Kidney epithelial cell (primary cell): ENCODE results near the gene MAP3K14. TPM values are rescaled to one million over a fixed set of nuclear protein-coding genes. Genes with fewer than 3 reads are reported as not detected.

ENCODE experiments used
- DNase-seq: peaks from one replicate; pipeline ENCODE4 v3.0.0-alpha.2; 2010; ENCODE audit warnings: low read depth
- H3K27me3 ChIP-seq: 2 replicates; pipeline ENCODE4 v1.6.0; 2011; ENCODE audit warnings: low read length; ENCODE audit not compliant: control insufficient read depth, insufficient read depth
- H3K36me3 ChIP-seq: 2 replicates; pipeline ENCODE4 v1.5.1; 2011; ENCODE audit warnings: low read length; ENCODE audit not compliant: control insufficient read depth, insufficient read depth
- H3K4me3 ChIP-seq: 2 replicates; pipeline ENCODE4 v1.5.1; 2011; ENCODE audit warnings: low read depth, mild to moderate bottlenecking, control low read depth, low read length
- total RNA-seq: library from RNA; depleted of rRNA; stranded (reverse); fragments of >200 nt; gene quantifications from 2 replicates; pipeline ENCODE4 v1.2.3, GENCODE V29; 2015
- TF ChIP-seq, protein P1 (sequence below): IDR thresholded peaks from 2 replicates; pipeline ENCODE4 v1.5.1; 2011; ENCODE audit warnings: mild to moderate bottlenecking, moderate library complexity, low read length, control low read depth, inconsistent platforms; ENCODE audit not compliant: insufficient read depth, poor library complexity, severe bottlenecking

Gene MAP3K14
- total RNA-seq, 1 donor from 2014 or later, result 3.8 TPM

DNA sequence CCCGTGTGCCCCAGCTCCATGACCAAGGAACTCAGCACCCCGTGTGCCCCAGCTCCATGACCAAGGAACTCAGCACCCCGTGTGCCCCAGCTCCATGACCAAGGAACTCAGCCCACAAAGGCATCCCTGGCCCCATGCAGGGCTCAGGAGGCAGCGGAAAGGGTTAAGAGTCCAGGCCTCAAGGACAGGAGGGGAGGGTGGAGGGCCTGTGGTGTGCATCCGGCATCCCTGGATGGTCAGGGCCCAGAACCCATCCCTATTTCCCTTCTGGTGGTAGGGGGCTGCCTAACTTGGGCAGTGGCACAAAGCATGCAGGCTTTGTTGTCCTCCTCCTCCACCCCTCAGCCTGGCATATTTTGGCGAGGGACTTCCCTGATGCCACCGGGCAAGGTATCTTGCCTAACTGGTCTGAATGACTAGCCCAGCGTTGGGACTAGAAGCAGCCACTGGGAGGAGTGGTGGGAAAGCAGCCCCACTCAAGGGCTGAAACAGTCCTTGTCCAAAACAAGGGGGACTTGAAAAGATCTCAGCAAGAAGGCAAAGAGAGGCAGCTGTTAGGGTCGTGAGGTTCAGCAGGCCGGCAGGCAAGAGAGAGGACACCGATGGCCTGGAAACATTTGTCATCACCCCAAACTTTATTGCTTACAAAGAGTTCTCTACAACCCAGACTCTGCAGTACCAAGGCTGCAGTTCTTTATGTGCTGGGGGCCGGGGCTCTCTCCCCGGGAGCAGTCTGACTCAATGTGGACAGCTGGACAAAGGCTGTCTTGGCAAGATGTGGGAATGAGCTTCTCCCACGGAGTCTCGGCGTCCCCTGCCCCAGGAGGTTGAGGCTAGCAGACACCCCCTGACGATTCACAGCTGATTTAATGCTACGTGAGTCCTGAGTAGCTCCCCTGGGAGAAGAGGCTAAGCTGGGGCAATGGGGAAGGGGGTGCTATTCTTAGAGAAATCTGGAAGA is 54.0 kb downstream of the MAP3K14 start:
- no peaks in the 10 kb centered on the region for H3K27me3 ChIP-seq
- no peaks in the 10 kb centered on the region for H3K36me3 ChIP-seq
- no peak overlapping the region for H3K4me3 ChIP-seq
- no peak for DNase-seq
- TF ChIP-seq, protein P1, sequence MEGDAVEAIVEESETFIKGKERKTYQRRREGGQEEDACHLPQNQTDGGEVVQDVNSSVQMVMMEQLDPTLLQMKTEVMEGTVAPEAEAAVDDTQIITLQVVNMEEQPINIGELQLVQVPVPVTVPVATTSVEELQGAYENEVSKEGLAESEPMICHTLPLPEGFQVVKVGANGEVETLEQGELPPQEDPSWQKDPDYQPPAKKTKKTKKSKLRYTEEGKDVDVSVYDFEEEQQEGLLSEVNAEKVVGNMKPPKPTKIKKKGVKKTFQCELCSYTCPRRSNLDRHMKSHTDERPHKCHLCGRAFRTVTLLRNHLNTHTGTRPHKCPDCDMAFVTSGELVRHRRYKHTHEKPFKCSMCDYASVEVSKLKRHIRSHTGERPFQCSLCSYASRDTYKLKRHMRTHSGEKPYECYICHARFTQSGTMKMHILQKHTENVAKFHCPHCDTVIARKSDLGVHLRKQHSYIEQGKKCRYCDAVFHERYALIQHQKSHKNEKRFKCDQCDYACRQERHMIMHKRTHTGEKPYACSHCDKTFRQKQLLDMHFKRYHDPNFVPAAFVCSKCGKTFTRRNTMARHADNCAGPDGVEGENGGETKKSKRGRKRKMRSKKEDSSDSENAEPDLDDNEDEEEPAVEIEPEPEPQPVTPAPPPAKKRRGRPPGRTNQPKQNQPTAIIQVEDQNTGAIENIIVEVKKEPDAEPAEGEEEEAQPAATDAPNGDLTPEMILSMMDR, result no peak

DNA sequence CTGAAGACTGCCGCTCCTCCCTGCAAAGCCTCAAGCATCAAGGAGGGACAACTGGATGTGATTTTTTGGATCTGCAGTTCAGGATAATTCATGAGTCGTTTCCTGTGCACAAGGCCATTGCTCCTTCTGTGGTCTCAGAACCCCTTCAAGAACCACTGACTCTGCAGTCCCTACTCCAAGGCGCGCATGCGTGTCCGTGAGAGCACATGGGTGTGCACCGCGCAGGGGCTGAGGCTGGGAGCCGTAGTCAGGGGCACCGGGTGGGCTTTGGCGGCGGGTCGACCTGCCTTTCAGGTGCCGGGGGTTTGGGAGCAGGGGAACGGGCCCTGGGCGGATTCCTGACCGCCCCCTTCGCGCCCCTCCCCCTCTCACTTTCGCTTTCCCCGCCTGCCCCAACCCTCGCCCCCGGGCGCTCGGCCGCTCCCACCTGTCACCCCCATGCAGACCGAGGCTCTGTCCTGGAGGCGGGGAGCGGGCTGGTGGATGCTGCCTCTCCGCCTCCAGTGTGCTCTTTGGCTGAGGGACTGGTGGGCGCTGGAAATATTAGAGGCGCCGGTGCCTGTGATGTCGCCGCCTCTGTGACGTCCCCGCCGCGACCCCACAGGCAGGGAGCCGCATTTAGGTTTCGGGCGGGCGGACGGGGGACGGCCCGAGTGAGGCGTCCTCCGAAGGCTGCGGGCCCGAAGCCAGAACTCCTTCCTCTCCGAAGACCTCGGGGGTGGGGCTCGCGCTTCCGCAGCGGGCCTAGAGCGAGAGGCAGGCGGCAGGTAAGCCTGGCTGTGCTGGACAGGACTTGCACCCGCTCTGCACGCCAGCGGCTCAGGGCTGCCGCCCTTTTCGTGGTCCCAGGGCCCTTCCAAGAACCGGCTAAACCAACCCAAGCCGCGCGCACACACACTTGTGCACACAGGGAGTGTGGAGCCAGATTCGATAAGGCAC is 55.0 kb downstream of the MAP3K14 start, which contains the start of gene SPATA32:
Gene SPATA32, minus strand, starts transcription at position 518 of the 939 bp plus-strand sequence. Its CDS starts 78 bp downstream, at position 440.
- H3K27me3 ChIP-seq, result no peaks in the 10 kb centered on the region
- no peaks in the 10 kb centered on the region for H3K36me3 ChIP-seq
- DNase-seq, result no peak
- TF ChIP-seq, protein P1, result no peak
- H3K4me3 ChIP-seq, result peak within 1 kb of the TSS; percentile 34

DNA sequence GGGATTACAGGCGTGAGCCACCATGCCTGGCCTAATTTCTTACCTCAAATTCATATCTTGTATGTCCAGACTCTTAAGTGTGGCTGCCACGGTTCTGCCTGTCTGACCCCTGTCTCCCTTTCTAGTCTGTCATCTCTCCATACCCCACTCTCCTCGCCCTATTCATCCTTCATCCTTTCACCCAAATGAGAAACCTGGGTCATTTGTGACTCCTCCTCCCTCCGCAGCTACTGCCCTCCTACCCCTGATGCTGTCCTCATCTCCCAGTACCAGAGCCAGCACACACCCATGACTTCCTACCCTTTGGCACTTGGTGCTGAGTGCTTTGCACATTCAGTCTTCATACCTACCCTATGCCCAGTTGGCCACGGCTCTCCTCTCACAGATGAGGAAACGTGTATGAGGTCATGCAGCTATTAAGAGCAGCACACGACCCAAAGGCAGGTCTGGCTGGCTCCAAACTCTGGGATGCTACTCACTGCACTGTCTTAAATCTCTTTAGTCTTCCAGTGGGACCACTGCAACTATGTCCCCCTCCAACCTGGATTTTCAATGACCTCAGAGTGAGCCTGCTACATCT is 56.5 kb downstream of the MAP3K14 start:
- H3K36me3 ChIP-seq, result no peaks in the 10 kb centered on the region
- TF ChIP-seq, protein P1, result no peak
- H3K4me3 ChIP-seq, result no peak overlapping the region
- no peak for DNase-seq
- no peaks in the 10 kb centered on the region for H3K27me3 ChIP-seq

DNA sequence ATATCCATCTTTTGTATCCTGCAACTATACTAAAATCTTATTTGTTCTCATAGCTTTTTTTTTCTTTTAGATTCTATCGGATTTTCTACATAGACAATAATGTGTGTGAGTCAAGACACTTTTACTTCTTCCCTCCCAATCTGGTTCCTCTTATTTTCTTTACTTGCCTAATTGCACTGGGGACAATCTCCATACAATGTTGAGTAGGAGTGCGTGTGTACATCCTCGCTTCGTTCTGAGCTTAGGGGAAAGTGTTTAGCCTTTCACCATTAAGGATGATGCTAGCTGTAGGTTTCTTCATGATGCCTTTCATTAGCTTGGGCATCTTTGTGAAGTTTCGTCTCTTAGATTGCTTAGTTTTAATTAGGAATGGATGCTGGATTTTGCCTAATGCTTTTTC is 57.8 kb downstream of the MAP3K14 start:
- Histone ChIP-seq H3K36me3 (no peaks in the 10 kb centered on the region), H3K27me3 (no peaks in the 10 kb centered on the region), H3K4me3 (no peak overlapping the region)
- TF ChIP-seq, protein P1, result no peak
- DNase-seq, result no peak

DNA sequence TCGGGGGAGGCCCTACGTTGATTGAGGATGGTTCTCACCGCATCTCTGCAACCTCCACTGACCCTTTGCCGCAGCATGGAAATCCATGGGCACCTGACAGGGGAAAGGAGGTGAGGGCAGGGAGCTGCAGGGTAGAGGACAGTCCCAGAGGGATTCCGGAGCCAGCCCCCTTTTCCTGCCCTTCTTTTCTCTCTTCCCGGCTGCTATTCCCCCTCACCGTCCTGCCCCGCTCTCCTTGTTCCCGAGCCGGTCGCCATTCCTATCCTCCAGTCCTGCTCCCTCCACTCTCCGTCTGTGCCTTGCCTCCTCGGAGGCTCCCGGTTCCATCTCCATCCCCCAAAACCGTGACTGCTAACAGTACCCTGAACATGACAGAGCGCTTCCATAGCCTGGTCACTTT is 59.7 kb downstream of the MAP3K14 start:
- Histone ChIP-seq H3K36me3 (no peaks in the 10 kb centered on the region), H3K27me3 (no peaks in the 10 kb centered on the region), H3K4me3 (no peak overlapping the region)
- DNase-seq, result no peak
- TF ChIP-seq, protein P1, result no peak
